ENCODE data around the gene CDH4. TPM values are rescaled to one million over a fixed set of nuclear protein-coding genes. Genes with fewer than 3 reads are reported as not detected.

The CDH4 gene
- total RNA-seq, 1 donor, result 0.18 TPM

DNA sequence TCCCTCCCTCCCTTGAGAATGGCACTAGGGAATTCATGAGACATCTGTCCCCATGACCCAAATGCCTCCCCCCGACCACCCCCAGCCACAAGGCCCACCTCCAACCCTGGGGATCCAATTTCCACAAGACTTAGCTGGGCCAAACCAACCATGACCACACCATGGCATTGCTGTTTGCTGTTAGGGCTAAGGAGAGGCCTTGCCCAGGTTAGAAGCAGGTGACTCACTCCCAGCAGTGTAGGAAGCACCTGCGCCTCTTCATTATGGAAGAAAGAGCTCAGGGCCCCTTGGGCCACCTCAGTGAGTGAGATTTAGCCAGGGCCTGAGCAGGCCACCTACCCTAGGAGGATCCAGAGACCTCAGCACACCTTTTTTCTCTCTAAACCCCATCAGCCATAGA is 475.7 kb downstream of the CDH4 start:
- H3K4me3 ChIP-seq (ENCODE audit: low read depth, low read length), result no peak overlapping the region
- no peak for DNase-seq (ENCODE audit: low read depth)
- TF ChIP-seq CTCF (IDR thresholded peaks at IDR 0.05; ENCODE audit: insufficient read depth, low read length), result no peak

DNA sequence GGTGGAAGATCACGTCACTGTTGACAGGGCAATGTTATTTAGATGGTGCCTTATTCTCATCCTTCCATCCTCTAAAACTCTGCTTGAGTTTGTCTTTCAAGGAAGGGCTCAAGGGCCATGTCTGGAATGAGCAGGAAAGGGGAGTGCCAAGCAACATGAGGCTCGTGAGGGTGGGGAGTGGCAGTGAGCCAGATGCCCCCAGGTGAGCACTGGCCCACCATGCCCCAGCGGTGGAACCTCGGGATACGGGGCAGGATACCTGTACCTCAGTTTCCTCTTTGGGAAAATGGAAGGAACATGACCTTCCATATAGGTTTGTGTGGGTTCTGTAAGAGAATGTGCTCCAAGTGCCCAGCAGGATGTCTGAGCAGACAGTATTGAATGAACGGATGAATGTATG is 476.3 kb downstream of the CDH4 start:
- TF ChIP-seq CTCF (IDR thresholded peaks at IDR 0.05; ENCODE audit: insufficient read depth, low read length), result no peak

DNA sequence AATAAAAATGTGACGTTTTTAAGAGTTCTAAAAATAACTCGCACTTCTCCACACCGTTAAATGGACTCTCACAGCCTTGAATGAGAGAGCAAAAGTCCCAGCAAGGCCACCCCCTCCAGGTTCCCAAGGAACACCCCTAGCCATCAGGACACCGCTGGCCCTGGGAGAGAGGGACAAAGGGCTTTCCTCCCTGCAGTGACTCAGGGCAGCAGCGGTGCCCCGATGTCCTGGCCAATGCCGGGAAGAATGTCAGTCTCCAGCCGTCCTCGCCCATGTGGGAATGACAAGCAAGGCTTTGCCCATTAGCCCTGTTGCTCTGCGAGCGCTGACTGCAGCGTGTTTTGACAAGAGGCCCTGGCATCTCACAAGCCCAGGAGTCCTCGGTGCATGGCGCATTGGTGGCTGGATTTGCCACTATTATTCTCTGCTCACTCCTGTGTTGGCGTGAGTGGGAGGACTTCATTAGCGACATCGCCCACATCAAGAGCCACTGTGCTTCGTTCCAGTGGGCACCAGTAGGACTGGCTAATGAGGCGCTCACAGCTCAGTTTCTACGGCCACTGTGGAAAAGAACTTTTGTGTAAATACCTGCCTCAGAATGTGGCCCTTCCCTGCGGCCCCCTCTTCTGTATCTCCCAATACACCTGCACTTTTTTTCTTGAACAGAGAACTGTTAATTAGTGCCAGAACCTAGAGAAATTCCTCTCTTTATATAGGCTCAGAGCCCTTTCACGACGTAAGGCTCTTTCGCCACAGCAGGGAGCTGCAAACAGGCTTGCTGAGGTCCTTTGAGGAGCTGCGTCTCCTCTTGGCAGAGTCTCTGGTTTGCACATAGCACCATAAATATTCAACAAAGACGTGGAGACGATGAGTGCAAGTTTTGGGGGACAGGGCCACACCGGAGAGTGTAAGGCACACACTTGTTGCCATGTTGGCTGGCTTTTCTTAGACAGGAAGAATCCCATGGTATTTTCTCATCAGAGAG is 477.0 kb downstream of the CDH4 start:
- no peak overlapping the region for H3K4me3 ChIP-seq (ENCODE audit: low read depth, low read length)
- no peak for DNase-seq (ENCODE audit: low read depth)
- TF ChIP-seq CTCF (IDR thresholded peaks at IDR 0.05; ENCODE audit: insufficient read depth, low read length), result no peak

More for the DNA sequence above, 476.3 kb downstream of the CDH4 start:
- no peak overlapping the region for H3K4me3 ChIP-seq (ENCODE audit: low read depth, low read length)
- DNase-seq (ENCODE audit: low read depth), result no peak

- no peak for DNase-seq (ENCODE audit: low read depth)
- no peak for TF ChIP-seq CTCF (IDR thresholded peaks at IDR 0.05; ENCODE audit: insufficient read depth, low read length)
- H3K4me3 ChIP-seq (ENCODE audit: low read depth, low read length), result no peak overlapping the region
Observed at GRCh38 chr20:61730631-61731362, 478.7 kb downstream of the CDH4 start.

DNA sequence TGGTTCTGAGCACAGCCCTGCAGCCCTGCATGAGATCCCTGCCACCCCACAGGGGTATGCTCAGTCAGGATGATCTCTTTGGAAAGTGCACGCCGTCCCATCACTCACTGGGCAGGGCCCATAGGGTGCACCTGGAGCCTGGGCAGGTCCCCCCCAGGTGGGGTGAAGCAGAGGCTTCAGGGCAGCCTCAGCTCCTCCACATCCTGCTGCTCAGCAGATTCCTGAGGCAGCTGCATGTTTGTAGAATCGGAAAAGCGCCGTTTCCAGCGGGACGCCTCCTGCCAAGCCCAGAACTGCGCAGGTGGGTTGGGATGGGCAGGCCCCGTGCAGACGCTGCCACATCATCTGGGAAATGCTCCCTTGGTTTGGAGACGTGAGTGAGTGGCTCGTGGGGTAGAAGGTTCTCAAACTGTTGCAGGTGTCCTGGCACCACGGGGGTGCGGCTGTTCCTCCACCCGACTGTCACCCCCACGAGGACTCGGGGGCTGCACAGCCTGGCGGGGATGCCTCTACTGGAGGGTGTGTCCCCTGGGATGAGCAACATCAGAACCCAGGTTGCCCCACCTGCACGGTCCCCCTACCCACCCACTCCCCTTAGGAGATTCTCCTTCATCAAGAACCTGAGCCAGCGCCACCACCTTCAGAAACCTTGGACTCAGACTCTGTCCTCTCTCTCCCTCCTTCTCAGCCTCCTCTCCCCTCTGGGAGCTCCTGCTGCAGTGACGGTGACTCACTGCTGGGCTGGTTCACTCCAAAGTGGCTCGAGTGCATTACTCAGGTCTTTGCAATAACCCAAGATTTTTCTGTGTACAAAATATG is 479.5 kb downstream of the CDH4 start:
- DNase-seq (ENCODE audit: low read depth), result no peak
- TF ChIP-seq CTCF (IDR thresholded peaks at IDR 0.05; ENCODE audit: insufficient read depth, low read length), result no peak
- H3K4me3 ChIP-seq (ENCODE audit: low read depth, low read length), result no peak overlapping the region

- no peak overlapping the region for H3K4me3 ChIP-seq (ENCODE audit: low read depth, low read length)
- no peak for DNase-seq (ENCODE audit: low read depth)
- TF ChIP-seq CTCF (IDR thresholded peaks at IDR 0.05; ENCODE audit: insufficient read depth, low read length), result no peak
Observed at GRCh38 chr20:61732511-61733210, 480.6 kb downstream of the CDH4 start.
